Measurements from ENCODE around the gene CYCS. TPM values are rescaled to one million over a fixed set of nuclear protein-coding genes. Genes with fewer than 3 reads are reported as not detected.

Gene CYCS
- polyA plus RNA-seq, 2 of the 4 experiments (the other 2 are of a cell fraction) = 235 to 304 TPM

- TF ChIP-seq E2F6 (IDR thresholded peaks at IDR 0.05; ENCODE audit: borderline replicate concordance, low read depth) (no peak), MAX (IDR thresholded peaks at IDR 0.05) (no peak), CHD4 (IDR thresholded peaks at IDR 0.05; ENCODE audit: borderline replicate concordance) (no peak), HOXB13 (CRISPR knock-in tag; IDR thresholded peaks at IDR 0.05; ENCODE audit: low read depth) (no peak), EHMT2 (IDR thresholded peaks at IDR 0.05; ENCODE audit: low read depth) (no peak), EHF (CRISPR knock-in tag; IDR thresholded peaks at IDR 0.05) (no peak), CHD2 (IDR thresholded peaks at IDR 0.05; ENCODE audit: low read length, partially characterized antibody) (no peak), JUNB (IDR thresholded peaks at IDR 0.05) (no peak), FOXS1 (CRISPR knock-in tag; IDR thresholded peaks at IDR 0.05) (no peak)
Measured at GRCh38 chr7:25091779-25092178, 33.3 kb downstream of the CYCS start (continued).

- no peak overlapping the region for H3K4me2 ChIP-seq
- POLR2A ChIA-PET = no interaction called here
- CTCF ChIA-PET = interaction anchor here (1.2 to 12.6 kb wide), 9 partner anchors 9 to 280 kb away, joined by 3 to 280 read pairs (median 13); partner anchors contain the start of gene OSBPL3
- no peak for ATAC-seq
- H3K4me1 ChIP-seq = peaks cover 9% of the 10 kb centered on the region; the same call in 1 of the 3 replicates
- H3K27ac ChIP-seq = no peak overlapping the region
- TF ChIP-seq NPAS2 (CRISPR knock-in tag; IDR thresholded peaks at IDR 0.05; ENCODE audit: borderline replicate concordance) (no peak), POLR2A (IDR thresholded peaks at IDR 0.05; ENCODE audit: low read length) (no peak), JUNB (IDR thresholded peaks at IDR 0.05) (no peak), TFCP2L1 (CRISPR knock-in tag; IDR thresholded peaks at IDR 0.05) (no peak), ATOH8 (CRISPR knock-in tag; IDR thresholded peaks at IDR 0.05; ENCODE audit: low read depth) (no peak), RAD21 (conservative IDR thresholded peaks at IDR 0.05 in 1 of 2, IDR thresholded peaks at IDR 0.05 in 1 of 2) (no peak), TP53 (CRISPR knock-in tag; IDR thresholded peaks at IDR 0.05) (no peak)
- FAIRE-seq = no peak
- no peak overlapping the region for H3K4me3 ChIP-seq
- no peak for DNase-seq (ENCODE audit: low read depth in 1 of 2, low spot score in 1 of 2)
- H3K9me3 ChIP-seq = no peaks in the 10 kb centered on the region
- 25% methylated on average over 1 of the region's 1 CpG for WGBS (ENCODE audit: missing lambda C conversion rate)
Measured at GRCh38 chr7:25091176-25091575, 33.9 kb downstream of the CYCS start.

- FAIRE-seq = no peak
- H3K4me1 ChIP-seq = 0 out of 3 replicates have a peak, but pooled peaks cover 6% of the 10 kb centered on the region
- POLR2A ChIA-PET = no interaction called here
- no peaks in the 10 kb centered on the region for H3K9me3 ChIP-seq
- TF ChIP-seq HEYL (CRISPR knock-in tag; IDR thresholded peaks at IDR 0.05) (no peak), TP53 (CRISPR knock-in tag; IDR thresholded peaks at IDR 0.05) (no peak), ELK1 (IDR thresholded peaks at IDR 0.05; ENCODE audit: low read depth, low read length) (no peak), E2F6 (IDR thresholded peaks at IDR 0.05; ENCODE audit: borderline replicate concordance, low read depth) (no peak), NPAS2 (CRISPR knock-in tag; IDR thresholded peaks at IDR 0.05; ENCODE audit: borderline replicate concordance) (no peak), RARB (CRISPR knock-in tag; IDR thresholded peaks at IDR 0.05) (no peak), NR3C1 (IDR thresholded peaks at IDR 0.05) (no peak), ZSCAN20 (CRISPR knock-in tag; IDR thresholded peaks at IDR 0.05) (no peak), CTCF (IDR thresholded peaks at IDR 0.05) (no peak), HOXB5 (CRISPR knock-in tag; IDR thresholded peaks at IDR 0.05) (no peak), RNF2 (IDR thresholded peaks at IDR 0.05; ENCODE audit: borderline replicate concordance, low read depth) (no peak), EHMT2 (IDR thresholded peaks at IDR 0.05; ENCODE audit: low read depth) (no peak), ESRRA (IDR thresholded peaks at IDR 0.05; ENCODE audit: borderline replicate concordance, low read length) (no peak), RFX5 (IDR thresholded peaks at IDR 0.05) (no peak), RCOR1 (IDR thresholded peaks at IDR 0.05; ENCODE audit: low read depth, low read length) (no peak), NFE2L2 (conservative IDR thresholded peaks at IDR 0.05; ENCODE audit: low read length) (no peak), JUN (IDR thresholded peaks at IDR 0.05) (no peak), SMC3 (IDR thresholded peaks at IDR 0.05) (no peak)
- H3K27ac ChIP-seq = no peak overlapping the region
- H3K4me2 ChIP-seq = no peak overlapping the region
- ATAC-seq = no peak
- no peak overlapping the region for H3K4me3 ChIP-seq
- DNase-seq (ENCODE audit: low read depth in 1 of 2, low spot score in 1 of 2) = no peak
- 87% methylated on average over 4 of the region's 4 CpGs for WGBS (ENCODE audit: missing lambda C conversion rate)
- CTCF ChIA-PET = interaction anchor here (0.8 to 12.6 kb wide), 6 partner anchors 8 to 279 kb away, joined by 3 to 280 read pairs (median 12); no protein-coding TSS in a partner anchor
Measured at GRCh38 chr7:25090374-25090773, 34.7 kb downstream of the CYCS start.

Measured in A549 (cell line).